SKM-1 treated with dmso at 0.1 percent for 144 hours (cell line): Measurements from ENCODE around the gene UNC79.
A peak's percentile ranks its signal among the peaks of the same experiment; 100 is the strongest.
"Not testable (repeated sequence)": the region's sequence is repeated elsewhere in the genome, so short reads cannot be mapped to it uniquely, and the experiment has no call there.

Experiments
- DNase-seq: peaks from one replicate; lab custom pipeline; 2025; ENCODE audit not compliant: unreplicated experiment; lab: John Stamatoyannopoulos, UW

The UNC79 gene

DNA sequence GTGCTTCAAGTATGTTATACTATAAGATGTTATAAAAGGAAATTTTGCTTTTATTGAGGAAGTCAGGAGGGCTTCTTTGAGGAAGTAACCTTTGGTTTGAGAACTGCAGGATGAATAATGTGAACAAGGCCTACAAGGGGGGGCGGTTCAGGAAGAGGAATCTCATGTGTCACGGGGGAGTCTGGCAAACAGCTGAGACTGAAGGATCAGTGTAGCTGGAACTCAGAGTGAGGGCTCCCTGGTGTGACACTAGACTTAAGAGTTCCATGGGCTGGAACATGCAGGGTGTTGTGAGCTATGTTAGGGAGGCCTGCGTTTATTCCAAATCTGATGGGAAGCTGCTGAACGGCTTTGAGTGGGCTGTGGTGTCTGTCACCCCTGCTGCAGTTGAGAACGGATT is 62.3 kb downstream of the UNC79 start:
- no peak for DNase-seq

- DNase-seq, result not testable (repeated sequence)
Measured at GRCh38 chr14:93493622-93494021, 62.9 kb downstream of the UNC79 start.

DNA sequence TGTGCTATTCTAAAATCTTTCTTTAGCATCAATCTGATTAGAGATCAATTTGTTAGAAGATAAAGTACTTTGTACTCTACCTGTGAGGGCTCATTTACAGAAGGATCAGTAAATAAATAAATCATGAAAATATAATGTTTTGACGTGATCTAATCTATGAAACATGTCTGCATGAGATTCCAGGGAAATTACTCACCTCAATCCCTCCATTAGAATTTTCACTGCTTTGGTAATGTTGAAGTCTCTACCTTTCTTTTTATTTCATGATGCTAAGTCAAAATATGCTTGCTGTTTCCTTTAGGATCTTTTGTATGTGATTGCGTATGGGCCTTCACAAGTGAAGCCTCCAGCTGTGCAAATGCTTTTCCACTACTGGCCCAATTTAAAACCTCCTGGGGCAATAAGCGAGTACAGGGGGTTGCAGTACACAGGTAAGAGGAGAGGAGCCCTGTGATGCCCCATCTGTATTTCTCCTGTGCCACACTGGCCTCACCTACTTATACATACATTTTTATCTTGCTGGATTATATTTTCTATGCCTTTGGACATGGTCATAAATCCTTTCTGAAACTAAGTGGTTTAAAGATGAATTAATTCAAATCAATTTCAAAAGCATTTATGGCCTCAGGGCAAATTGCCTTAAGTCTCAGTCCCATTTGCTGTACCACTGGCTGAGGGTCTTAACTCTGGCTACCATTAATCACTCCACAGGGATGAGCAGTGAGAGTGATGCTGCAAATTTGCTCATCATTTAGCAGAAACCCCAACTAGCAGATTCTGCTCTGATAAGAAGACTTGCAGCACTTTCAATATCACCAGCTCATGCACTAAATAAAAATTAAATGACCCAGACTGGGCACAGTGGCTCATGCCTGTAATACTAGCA is 66.4 kb downstream of the UNC79 start:
- DNase-seq, result no peak

- DNase-seq, result no peak
Measured at GRCh38 chr14:93510056-93510455, 79.3 kb downstream of the UNC79 start.

- DNase-seq, result no peak
Measured at GRCh38 chr14:93511001-93511400, 80.3 kb downstream of the UNC79 start.

DNA sequence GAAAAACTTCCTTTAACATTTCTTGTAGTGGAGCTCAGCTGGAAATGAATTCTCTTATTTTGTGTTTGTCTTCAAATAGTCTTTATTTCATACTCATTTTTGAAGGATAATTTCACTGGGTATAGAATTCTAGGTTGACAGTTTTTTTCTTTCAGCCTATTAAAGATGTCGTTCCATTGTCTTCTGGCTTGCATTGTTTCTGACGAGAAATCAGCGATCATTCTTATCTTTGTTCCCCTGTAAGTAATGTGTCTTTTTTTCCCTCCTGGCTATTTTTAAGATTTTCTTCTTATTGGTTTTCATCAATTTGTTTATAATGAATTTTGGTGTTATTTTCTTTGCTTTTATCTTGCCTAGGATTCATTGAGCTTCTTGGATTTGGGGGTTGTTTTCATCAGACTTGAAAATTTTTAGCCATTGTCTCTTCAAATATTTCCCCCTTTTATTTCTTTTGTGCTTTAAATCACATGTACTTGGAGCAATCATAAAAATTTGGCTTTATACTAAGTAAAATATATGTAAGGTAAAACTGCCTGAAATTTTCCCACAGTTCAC is 89.4 kb downstream of the UNC79 start:
- DNase-seq, result no peak

- no peak for DNase-seq
Measured at GRCh38 chr14:93522221-93522620, 91.5 kb downstream of the UNC79 start.

DNA sequence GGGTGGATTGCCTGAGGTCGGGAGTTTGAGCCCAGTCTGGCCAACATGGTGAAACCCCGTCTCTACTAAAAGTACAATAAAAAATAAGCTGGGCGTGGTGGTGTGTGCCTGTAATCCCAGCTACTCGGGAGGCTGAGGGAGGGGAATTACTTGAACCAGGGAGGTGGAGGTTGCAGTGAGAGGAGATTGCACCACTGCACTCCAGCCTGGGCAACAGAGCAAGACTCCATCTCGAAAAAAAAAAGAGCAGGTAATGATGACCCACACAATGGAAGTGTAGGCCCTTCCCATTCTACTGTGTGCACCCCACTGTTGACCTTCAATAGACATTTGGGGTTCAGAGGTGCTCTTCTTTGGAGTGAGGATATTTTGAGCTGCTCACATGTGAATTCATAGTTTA is 94.5 kb downstream of the UNC79 start:
- not testable (repeated sequence) for DNase-seq

- no peak for DNase-seq
Measured at GRCh38 chr14:93525696-93526451, 95.1 kb downstream of the UNC79 start.

- peak; percentile 18 for DNase-seq
Measured at GRCh38 chr14:93527203-93527607, 96.5 kb downstream of the UNC79 start.

- no peak for DNase-seq
Measured at GRCh38 chr14:93528884-93529558, 98.3 kb downstream of the UNC79 start.

GRCh38 chr14:93531644-93532043 is 100.9 kb downstream of the UNC79 start:
- no peak for DNase-seq

GRCh38 chr14:93532541-93532940 is 101.8 kb downstream of the UNC79 start:
- DNase-seq, result no peak

GRCh38 chr14:93533437-93533836 is 102.7 kb downstream of the UNC79 start:
- no peak for DNase-seq

DNA sequence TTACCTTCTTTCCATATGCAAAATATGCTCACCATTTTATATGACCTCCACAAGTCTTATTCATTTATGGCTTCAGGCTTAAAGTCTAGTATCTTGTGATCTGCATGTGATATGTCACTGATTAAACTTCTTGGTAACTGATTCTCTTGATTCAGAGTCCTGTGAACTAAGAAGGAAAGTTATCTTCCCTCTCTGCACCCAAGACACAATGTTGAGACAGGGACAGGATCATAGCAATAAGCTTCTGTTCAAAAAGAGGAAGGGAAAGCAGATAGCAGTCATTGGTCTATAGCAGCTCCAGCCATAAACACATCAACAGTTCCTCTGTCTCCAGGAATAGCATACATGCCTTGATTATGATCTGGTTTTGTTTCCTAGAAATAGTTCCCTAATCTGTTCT is 103.1 kb downstream of the UNC79 start:
- peak; percentile 54 for DNase-seq

DNA sequence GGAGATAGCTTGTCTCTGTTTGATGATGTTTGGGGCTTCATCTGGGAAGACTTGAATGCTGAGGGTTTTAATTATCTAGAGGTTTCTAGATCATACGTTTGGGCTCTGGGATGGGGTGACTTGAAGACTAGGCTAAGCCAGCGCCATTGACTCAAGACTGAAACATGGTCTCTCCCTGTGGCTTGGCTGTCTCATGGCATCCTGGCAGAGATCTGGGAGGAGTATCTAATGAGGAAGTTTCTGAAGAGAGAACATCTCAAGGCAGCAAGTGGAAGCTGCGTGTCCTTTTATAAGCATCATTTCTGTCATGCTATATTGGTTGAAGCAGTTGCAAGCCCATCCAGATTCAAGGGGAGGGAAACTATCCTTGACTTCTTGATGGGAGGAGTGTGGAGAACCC is 104.8 kb downstream of the UNC79 start:
- no peak for DNase-seq

DNA sequence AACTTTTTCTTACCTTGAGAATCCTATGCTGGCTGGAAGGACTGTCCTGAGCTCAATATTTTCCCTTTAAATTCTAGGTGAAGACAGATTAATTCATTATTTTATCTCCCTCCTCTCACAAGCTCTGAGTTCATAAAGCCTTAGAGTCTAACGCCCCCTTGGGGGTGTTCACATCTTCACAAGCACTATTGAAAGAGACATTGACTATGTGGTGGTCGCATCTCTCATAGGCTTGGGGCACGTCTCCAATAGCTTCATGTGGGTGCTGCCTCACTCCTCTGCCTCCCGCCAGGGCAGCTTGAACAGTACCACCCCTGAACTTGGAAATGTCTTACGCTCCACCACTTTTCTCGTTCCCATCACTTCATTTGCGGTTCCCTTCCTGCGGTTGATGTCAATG is 106.2 kb downstream of the UNC79 start:
- no peak for DNase-seq

DNA sequence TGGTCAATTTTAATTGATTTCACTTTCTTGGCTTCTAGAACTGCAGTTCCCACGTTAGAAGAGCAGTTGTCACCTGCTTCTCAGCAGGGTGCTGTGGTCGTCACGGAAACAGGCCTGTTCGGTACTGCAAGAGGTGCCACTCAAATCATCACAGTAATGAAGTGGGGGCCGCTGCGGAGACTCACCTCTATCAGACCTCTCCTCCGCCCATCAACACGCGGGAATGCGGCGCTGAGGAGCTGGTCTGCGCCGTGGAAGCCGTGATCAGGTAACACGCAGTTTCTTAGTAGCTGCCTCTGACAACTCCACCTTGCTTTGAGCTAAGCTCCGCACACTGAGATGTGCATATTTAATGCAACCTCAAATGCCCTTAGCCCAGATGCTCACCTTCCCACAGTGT is 107.2 kb downstream of the UNC79 start:
- no peak for DNase-seq

GRCh38 chr14:93538413-93538812 is 107.7 kb downstream of the UNC79 start:
- DNase-seq, result no peak

GRCh38 chr14:93540235-93540634 is 109.5 kb downstream of the UNC79 start:
- DNase-seq, result no peak

DNA sequence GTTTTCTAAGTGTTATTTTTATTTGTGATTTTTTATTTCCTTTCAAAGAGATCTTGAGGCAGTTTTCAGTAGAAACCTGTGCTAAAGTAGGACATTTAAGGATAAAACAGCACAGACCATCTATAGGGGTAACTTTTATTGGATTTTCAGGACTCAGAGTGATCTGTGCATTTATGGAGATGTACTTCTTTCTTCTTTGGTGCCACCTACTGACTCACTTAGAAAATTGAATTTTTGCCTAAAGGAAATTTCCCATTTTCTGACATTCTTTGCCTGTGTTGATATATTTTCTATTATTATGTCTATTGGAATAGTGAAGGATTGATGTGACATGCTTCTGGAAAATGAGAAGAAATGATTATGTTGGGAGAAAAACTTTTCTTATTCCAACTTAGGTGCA is 113.0 kb downstream of the UNC79 start:
- DNase-seq, result peak; percentile 17
